ENCODE measurements around the gene MMAB. TPM values are rescaled to one million over a fixed set of nuclear protein-coding genes. Genes with fewer than 3 reads are reported as not detected.

Gene MMAB
- total RNA-seq = 139 TPM in 2 replicates

DNA sequence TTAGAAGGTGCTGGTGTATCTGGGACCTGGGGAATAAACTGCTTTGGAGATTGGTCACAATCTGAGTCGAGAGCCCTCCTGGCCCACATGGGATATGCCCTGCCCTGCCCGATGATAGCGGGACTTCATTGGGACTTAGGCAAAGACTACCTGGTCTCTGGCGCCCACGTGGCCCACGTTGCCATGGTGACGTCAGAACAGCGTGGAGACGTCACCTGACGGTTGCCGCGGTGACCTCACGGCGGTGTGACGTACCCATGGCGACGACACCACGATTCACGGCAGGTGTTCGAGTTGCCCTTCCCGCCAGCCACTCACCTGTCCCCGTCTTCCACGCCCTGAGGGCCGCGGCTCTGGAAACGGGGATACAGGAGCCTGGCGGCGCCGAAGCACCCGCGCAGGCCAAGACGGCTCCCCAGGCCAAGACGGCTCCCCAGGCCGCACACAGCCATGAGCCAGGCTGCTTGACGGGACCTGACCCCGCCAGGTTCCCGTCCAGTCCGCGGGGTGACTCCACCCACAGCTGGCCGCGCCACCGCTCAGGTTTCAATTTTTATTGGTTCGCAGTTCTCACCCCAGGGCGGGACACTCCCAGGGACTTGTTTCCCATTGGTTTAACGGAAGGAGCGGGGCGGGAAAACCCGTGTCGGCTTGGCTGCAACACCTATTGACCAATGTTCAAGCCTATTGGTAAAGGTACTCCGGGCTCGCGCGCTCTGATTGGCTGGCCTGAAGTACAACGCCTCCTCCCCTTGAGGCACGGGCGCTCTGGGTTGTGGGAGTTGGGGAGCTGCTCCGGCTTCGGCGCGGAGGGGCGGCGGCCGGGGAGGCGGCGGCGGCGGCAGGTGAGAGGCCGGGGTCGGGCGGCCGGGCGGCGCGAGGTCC is at the start of gene MMAB, which contains the start of gene MVK:
Gene MMAB, minus strand, starts transcription at position 476 of the 885 bp plus-strand sequence. Its CDS starts 24 bp downstream, at position 452.
Gene MVK, plus strand, starts transcription at position 766 of the 885 bp plus-strand sequence. CDS start 1,029 bp downstream, outside the sequence.

Other genes starting within 250 kb of the MMAB start
- not detected in 2 replicates for gene MYO1H, start 225.6 kb downstream of the MMAB start, total RNA-seq
- 46.4 and 63.9 TPM in 2 replicates for gene KCTD10, start 96.2 kb downstream of the MMAB start, total RNA-seq
- gene UBE3B, start 95.9 kb downstream of the MMAB start, total RNA-seq = 47.4 and 53.1 TPM in 2 replicates
- gene MVK, start 290 bp upstream of the MMAB start, total RNA-seq = 55.3 and 62.1 TPM in 2 replicates
- 0.15 and 0.17 TPM in 2 replicates for gene FAM222A, start 140.3 kb upstream of the MMAB start, total RNA-seq